Hepatocyte (in vitro differentiated cells): Measurements from ENCODE around the gene IDH3A. TPM values are rescaled to one million over a fixed set of nuclear protein-coding genes. Genes with fewer than 3 reads are reported as not detected.

Experiments
- DNase-seq: peaks from one replicate; pipeline ENCODE4 v3.0.0-alpha.2; 2016; ENCODE audit warnings: low spot score
- H2AFZ ChIP-seq: fragments of 200-600 bp; sonication (generic); 2 replicates; pipeline ENCODE4 v1.6.0; 2016; ENCODE audit warnings: antibody characterized with exemption, mild to moderate bottlenecking
- H3K27ac ChIP-seq: fragments of 200-600 bp; sonication (generic); 2 replicates; pipeline ENCODE4 v1.5.1; 2016; ENCODE audit warnings: mild to moderate bottlenecking
- H3K27me3 ChIP-seq: fragments of 200-600 bp; sonication (generic); 2 replicates; pipeline ENCODE4 v1.6.1; 2016
- H3K36me3 ChIP-seq: fragments of 200-600 bp; sonication (generic); replicated peaks from 2 replicates; pipeline ENCODE4 v1.5.1; 2016; ENCODE audit warnings: low read depth; ENCODE audit not compliant: insufficient read depth
- H3K4me1 ChIP-seq: fragments of 200-600 bp; sonication (generic); 2 replicates; pipeline ENCODE4 v1.5.1; 2016; ENCODE audit warnings: mild to moderate bottlenecking, moderate library complexity; ENCODE audit not compliant: insufficient read depth
- H3K4me2 ChIP-seq: fragments of 200-600 bp; sonication (generic); 2 replicates; pipeline ENCODE4 v1.6.0; 2016
- H3K4me3 ChIP-seq: fragments of 200-600 bp; sonication (generic); 2 replicates; pipeline ENCODE4 v1.5.1; 2016; ENCODE audit warnings: mild to moderate bottlenecking
- H3K79me2 ChIP-seq: fragments of 200-600 bp; sonication (generic); 2 replicates; pipeline ENCODE4 v1.6.0; 2017; ENCODE audit warnings: mild to moderate bottlenecking
- H3K9me2 ChIP-seq: fragments of 200-600 bp; sonication (generic); replicated peaks from 2 replicates; pipeline ENCODE4 v1.6.0; 2017; ENCODE audit warnings: mild to moderate bottlenecking; ENCODE audit not compliant: insufficient read depth
- H3K9me3 ChIP-seq: fragments of 200-600 bp; sonication (generic); 2 replicates; pipeline ENCODE4 v1.5.1; 2016; ENCODE audit warnings: low read depth, mild to moderate bottlenecking
- H4K20me1 ChIP-seq: fragments of 200-600 bp; sonication (generic); 2 replicates; pipeline ENCODE4 v1.6.0; 2016; ENCODE audit warnings: mild to moderate bottlenecking; ENCODE audit not compliant: insufficient read depth, poor library complexity, severe bottlenecking
- CTCF ChIP-seq: fragments of 200-600 bp; sonication (generic); IDR thresholded peaks from 2 replicates; pipeline ENCODE4 v1.5.1; 2016; ENCODE audit warnings: antibody characterized with exemption, mild to moderate bottlenecking; ENCODE audit not compliant: poor library complexity
- EZH2 ChIP-seq: fragments of 200-600 bp; sonication (generic); IDR thresholded peaks from 2 replicates; pipeline ENCODE4 v1.6.1; 2016; ENCODE audit warnings: antibody characterized with exemption, mild to moderate bottlenecking, borderline replicate concordance
- EZH2phosphoT487 ChIP-seq: fragments of 200-600 bp; sonication (generic); IDR thresholded peaks from one replicate; pipeline ENCODE4 v1.6.1; 2018; ENCODE audit warnings: antibody characterized with exemption, mild to moderate bottlenecking, low read depth, moderate library complexity; ENCODE audit not compliant: unreplicated experiment, severe bottlenecking
- WGBS: methylation state at CpG from one replicate; pipeline ENCODE4 v1.1.6; 2016; ENCODE audit warnings: low lambda C conversion rate; ENCODE audit errors: missing lambda C conversion rate; 5-methylcytosine and 5-hydroxymethylcytosine counted together
- polyA plus RNA-seq: library from polyadenylated mRNA; unstranded; fragments of >200 nt; fragmentation: Nextera tagmentation; extraction: Ambion mirVana; gene quantifications from 2 replicates; pipeline ENCODE4 v1.2.1, GENCODE V29; 2016
- total RNA-seq: library from RNA; depleted of rRNA; stranded (reverse); fragments of >200 nt; gene quantifications from 2 replicates; pipeline ENCODE4 v1.2.3, GENCODE V29; 2014

IDH3A gene
- total and polyA plus RNA-seq, 2 experiments from 2014 or later: 62.3 to 102 TPM

- Histone ChIP-seq H4K20me1 (no peaks in the 10 kb centered on the region), H2AFZ (no peak overlapping the region), H3K36me3 (no peaks in the 10 kb centered on the region), H3K27me3 (no peaks in the 10 kb centered on the region), H3K9me3 (no peaks in the 10 kb centered on the region), H3K4me3 (no peak overlapping the region), H3K4me2 (peak overlapping the region; percentile 0), H3K4me1 (peaks cover 18% of the 10 kb centered on the region), H3K27ac (peak overlapping the region; percentile 82), H3K79me2 (no peaks in the 10 kb centered on the region), H3K9me2 (no peaks in the 10 kb centered on the region)
- TF ChIP-seq EZH2 (no peak), EZH2phosphoT487 (no peak), CTCF (no peak)
- no peak for DNase-seq
Measured at GRCh38 chr15:78140292-78140691, 8.9 kb upstream of the IDH3A start.

- no peak for DNase-seq
- Histone ChIP-seq H3K27me3 (no peaks in the 10 kb centered on the region), H3K9me3 (no peaks in the 10 kb centered on the region), H3K79me2 (no peaks in the 10 kb centered on the region), H3K9me2 (no peaks in the 10 kb centered on the region), H3K36me3 (no peaks in the 10 kb centered on the region), H3K4me3 (no peak overlapping the region), H3K4me2 (no peak overlapping the region), H4K20me1 (no peaks in the 10 kb centered on the region), H3K4me1 (peaks cover 20% of the 10 kb centered on the region), H2AFZ (no peak overlapping the region), H3K27ac (no peak overlapping the region)
- TF ChIP-seq CTCF (no peak), EZH2phosphoT487 (no peak), EZH2 (no peak)
- WGBS: 90% methylated on average over 3 of the region's 3 CpGs
Measured at GRCh38 chr15:78142332-78142731, 6.8 kb upstream of the IDH3A start.

- Histone ChIP-seq H4K20me1 (no peaks in the 10 kb centered on the region), H3K9me2 (no peaks in the 10 kb centered on the region), H3K4me1 (peaks cover 11% of the 10 kb centered on the region), H3K27me3 (no peaks in the 10 kb centered on the region), H3K9me3 (no peaks in the 10 kb centered on the region), H2AFZ (no peak overlapping the region), H3K27ac (peak overlapping the region; percentile 81), H3K79me2 (peaks cover 23% of the 10 kb centered on the region), H3K4me3 (no peak overlapping the region), H3K4me2 (no peak overlapping the region), H3K36me3 (no peaks in the 10 kb centered on the region)
- TF ChIP-seq EZH2 (no peak), CTCF (no peak), EZH2phosphoT487 (no peak)
- DNase-seq: no peak
- WGBS: 82% methylated on average over 4 of the region's 4 CpGs
Measured at GRCh38 chr15:78146425-78147154, 2.6 kb upstream of the IDH3A start.
